DMS 273 treated with DMSO at 0.1 percent for 48 hours (cell line): ENCODE measurements around the gene ARHGAP5.

Experiments
- DNase-seq: peaks from one replicate; lab custom pipeline; 2025; lab: John Stamatoyannopoulos, UW

Gene ARHGAP5

GRCh38 chr14:32185097-32185496 is 108.0 kb downstream of the ARHGAP5 start:
- DNase-seq, result no peak

DNA sequence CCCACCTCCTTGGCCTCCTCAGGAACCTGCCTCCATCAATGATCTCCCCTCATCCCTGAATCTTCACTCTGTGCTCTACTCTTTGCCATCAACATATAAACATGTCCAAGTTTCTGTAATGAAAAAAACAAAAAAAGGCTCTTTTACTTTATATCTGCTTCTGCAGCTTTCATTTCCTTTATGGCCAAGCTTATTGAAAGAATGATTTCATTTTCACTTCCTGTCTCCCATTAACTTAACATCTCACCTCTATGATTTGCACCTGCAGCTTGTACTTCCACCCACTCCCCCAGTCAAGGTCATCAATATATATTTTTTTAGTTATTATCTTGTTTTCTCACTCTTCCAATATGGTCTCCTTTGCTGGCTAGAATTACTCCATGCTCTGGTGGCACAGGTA is 109.1 kb downstream of the ARHGAP5 start:
- no peak for DNase-seq

GRCh38 chr14:32189811-32190210 is 112.7 kb downstream of the ARHGAP5 start:
- DNase-seq, result no peak

- DNase-seq, result no peak
Observed at GRCh38 chr14:32190673-32191072, 113.6 kb downstream of the ARHGAP5 start.

DNA sequence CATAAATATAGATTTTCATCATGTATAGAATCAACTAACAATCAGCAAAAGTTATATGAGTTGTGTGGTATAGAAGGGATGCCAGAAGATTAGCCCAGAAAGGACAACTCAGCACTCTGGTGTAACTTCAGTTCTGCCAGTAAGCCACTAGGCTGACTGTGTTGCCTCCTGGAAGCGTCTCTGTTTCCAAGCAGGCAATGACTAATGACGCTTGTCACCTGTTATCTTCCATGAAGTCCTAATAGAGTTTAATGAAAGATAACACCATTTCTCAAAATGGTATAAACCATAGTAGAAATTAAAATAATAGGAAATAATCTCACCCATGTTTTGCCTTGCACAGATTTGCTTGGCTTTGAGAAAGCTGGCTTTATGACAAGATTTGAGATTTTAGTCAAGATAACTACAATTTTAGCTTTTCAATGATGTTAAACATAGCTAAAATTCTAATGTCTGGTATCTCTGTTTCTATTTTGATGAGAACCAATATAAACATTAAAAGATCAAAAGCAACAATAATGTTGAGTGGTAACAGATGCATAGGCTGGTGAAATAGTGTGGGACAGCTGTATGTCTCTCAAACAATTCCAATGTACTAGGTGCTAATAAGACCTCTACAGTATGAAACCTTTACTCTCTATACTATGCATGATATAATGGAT is 115.7 kb downstream of the ARHGAP5 start:
- DNase-seq, result no peak

DNA sequence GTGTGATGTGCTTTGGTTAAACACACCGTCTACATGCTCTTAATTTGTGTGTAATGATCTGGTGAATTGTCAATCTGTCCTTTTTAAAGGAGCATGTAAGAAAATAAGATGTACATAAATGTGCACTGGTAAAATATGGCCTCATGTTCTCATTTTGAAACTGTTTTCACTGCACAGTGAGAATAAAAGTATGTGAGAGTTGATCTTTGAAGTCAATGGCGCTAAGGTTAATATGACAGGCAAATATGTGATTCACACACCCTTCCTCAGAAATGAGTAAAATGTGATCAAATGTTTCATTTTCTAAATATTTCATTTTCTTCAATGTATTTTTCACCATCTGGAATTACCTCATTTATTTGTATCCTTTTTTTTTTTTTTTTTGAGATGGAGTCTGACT is 116.4 kb downstream of the ARHGAP5 start:
- DNase-seq, result no peak

DNA sequence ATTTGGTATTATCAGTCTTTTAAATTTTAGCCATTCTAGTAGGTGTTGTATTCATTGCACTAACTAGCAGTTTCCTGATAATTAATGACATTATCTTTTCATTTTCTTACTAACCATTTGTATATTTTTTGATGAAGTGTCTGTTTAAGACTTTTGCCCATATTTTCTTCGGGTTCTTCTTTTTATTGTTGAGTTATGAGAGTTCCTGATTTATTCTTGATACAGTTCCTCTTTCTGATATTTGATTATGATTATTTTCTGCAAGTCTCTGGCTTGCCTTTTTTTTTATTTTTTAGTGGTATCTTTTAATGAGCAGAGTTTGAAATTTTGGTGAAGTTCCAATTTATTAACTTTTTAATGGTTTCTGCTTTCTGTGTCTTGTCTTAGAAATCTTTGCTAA is 118.5 kb downstream of the ARHGAP5 start:
- no peak for DNase-seq

DNA sequence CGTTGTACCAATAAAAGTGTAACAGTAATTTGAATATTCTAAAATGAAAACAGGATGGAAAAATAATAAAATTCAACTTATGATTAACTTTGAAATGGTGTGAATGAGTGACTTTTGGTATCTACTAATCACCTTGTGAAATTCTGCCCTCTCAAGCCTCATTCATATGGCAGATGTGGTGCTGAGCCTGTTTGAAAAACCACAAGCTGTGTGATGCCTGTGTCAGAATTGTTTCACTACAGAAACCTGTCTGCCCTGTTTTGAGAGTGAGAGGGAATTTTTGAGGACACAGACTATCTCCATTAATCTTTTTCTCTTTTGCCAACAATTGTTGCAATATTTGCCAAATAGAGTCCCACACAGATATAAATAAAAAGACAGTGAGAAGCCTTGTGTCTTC is 120.8 kb downstream of the ARHGAP5 start:
- no peak for DNase-seq

- DNase-seq, result no peak
Observed at GRCh38 chr14:32200368-32201192, 123.5 kb downstream of the ARHGAP5 start.

DNA sequence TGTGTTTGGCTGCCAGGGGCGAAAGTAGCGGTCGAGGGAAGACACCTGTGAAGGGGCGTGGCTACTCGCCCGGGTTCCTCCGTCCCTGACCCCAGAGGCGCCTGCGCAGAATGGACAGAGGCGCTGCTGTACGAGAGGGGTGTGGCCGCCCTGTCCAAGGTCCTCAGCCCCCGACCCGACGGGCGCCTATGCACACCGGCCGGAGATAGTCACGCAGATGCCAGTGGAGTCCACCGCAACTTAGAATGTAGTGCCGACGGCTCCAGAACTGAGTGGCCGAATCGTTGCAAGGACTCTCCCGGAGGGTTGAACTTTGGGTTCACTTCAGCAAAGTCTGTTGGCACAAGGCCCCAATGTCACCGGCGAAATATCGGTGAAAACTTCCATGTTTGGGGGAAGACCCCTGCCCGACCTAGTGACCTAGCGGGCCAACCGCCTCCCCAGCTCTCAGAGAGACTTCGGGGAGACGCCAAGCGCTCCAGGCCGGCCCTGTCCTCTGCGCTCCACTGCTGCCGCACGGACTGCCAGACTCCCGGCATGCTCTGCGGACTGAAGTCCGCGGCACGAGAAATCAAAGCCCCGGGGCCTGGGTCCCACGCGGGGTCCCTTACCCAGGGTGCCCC is 124.2 kb downstream of the ARHGAP5 start:
- DNase-seq, result peak; percentile 26

DNA sequence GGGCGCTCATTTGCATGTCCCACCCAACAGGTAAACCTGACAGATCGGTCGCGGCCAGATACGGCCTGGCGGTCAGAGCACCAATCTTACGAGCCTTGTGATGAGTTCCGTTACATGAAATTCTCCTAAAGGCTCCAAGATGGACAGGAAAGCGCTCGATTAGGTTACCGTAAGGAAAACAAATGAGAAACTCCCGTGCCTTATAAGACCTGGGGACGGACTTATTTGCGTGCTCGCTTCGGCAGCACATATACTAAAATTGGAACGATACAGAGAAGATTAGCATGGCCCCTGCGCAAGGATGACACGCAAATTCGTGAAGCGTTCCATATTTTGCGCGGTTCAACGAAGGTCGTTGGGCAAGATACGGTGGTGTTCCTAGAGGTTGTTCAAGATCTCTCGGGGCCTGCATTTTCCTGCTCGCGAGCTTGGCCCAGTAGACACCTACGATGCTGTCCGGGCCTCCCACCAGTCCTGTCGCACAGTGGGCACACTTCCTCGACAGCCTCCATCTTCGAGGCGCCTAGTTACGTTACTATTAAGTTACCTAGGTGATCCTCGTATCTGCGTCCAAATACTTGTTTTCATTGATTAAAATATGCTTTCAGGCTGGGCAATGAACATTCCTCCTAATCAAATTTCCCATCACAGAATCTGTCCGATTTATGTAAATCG is 124.8 kb downstream of the ARHGAP5 start, which contains the start of gene RNU6-7:
TSS of gene RNU6-7 (plus strand) at position 230 of the 675 bp plus-strand sequence.
- DNase-seq, result peak; percentile 16

- no peak for DNase-seq
Observed at GRCh38 chr14:32202491-32202997, 125.4 kb downstream of the ARHGAP5 start.

DNA sequence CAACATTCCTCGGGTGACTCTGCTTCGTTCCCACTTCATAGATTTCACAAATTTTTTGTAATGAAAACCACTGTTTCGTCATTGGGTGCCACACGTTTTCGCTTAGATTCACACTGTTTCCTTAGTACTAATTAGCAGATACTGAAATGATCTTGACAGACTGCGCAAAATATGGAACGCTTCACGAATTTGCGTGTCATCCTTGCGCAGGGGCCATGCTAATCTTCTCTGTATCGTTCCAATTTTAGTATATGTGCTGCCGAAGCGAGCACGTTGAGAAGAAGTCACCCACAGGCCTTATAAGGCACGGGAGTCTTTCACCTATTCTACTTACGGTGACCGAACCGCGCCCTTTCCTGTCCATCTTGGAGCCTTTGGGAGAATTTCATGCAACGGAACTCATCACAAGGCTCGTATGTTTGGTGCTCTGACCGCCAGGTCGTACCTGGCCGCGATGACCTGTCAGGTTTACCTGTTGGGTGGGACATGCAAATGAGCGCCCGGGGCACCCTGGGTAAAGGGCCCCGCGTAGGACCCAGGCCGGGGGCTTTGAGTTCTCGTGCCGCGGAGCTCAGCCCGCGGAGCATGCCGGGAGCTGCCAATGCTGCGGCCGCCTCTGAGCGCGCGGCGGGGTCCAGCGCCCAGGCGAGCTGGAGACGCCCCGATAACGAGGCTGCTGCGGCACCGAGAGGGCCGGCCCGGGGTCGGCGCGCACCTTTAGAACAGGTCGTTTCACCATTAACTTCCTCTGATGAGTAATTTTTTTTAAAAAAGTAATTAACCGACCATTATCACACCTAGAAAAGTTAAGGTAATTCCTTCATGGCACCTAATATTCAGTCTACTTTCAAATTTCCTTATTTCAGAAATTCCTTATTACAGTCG is 126.1 kb downstream of the ARHGAP5 start, which contains the start of gene RNU6-8:
TSS of gene RNU6-8 (minus strand) at position 272 of the 885 bp plus-strand sequence.
- DNase-seq, result peak; percentile 70

- no peak for DNase-seq
Observed at GRCh38 chr14:32203928-32204357, 126.8 kb downstream of the ARHGAP5 start.

DNA sequence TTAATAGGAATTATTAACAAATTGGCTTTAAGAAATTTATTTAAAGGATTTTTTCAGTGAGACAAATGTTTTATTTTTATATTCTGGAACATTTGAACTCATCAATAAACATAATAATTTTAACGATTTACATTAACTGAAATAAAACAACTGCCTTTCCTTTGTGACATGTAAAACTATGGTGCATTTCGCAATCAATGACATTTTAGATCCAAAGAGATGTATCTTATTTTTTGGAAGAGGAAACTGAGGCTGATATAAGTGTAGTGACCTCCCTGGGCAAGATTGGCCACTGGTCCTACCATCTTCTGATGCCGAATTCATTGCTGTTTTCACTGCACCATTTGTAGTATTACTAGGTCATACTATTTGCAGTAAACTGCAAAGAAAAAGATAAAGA is 128.4 kb downstream of the ARHGAP5 start:
- no peak for DNase-seq

- no peak for DNase-seq
Observed at GRCh38 chr14:32205984-32206383, 128.9 kb downstream of the ARHGAP5 start.

DNA sequence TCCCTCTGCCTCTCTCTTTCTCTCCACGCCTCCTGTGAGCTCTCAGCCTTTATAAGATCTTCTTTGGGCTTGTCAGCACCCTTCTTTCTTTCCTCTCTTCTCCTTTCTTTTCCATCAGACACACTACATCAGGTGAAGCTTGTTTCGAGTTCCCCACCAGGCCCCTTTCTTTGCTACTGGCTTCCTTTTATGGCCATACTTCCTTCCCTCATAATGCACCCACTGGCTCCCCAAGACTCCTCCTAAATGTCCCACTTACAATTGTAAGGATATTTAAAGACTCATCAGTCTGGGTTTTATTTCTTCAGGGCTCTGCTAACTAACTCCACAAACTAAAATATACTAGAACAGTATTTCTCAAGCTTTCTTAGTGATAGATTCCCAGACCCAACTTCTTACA is 129.4 kb downstream of the ARHGAP5 start:
- no peak for DNase-seq

GRCh38 chr14:32208490-32208889 is 131.4 kb downstream of the ARHGAP5 start:
- DNase-seq, result no peak
